HEK293 (cell line): ENCODE results near the gene HSF2BP.

ENCODE experiments used
- CTCF ChIA-PET: fragments of 350-600 bp; formaldehyde crosslinking; extraction: SDS; loops from one replicate; lab custom pipeline; 2021; ENCODE audit warnings: antibody characterized with exemption; lab: Yijun Ruan, JAX
- POLR2A ChIA-PET: fragments of 300-600 bp; formaldehyde crosslinking; extraction: SDS; loops from one replicate; lab custom pipeline; 2020; ENCODE audit warnings: antibody characterized with exemption, inconsistent platforms; lab: Yijun Ruan, JAX
- H3K27ac ChIP-seq: fragments of 200-500 bp; sonication (Bioruptor generic); 2 replicates; pipeline ENCODE4 v1.5.1; 2014; ENCODE audit warnings: low read depth, low read length, control low read depth, inconsistent platforms; ENCODE audit errors: extremely low read depth
- H3K36me3 ChIP-seq, 2 experiments: fragments of 200-500 bp in 1 of 2; sonication (Bioruptor generic) in 1 of 2; 1 replicate in 1 of 2; 2 replicates in 1 of 2; pipeline ENCODE4 v1.5.1; 2014 to 2017; ENCODE audit warnings: inconsistent platforms in 2 of 2, low read length in 2 of 2; ENCODE audit not compliant: control insufficient read depth in 2 of 2, insufficient read depth in 1 of 2
- H3K4me1 ChIP-seq: fragments of 200-500 bp; sonication (Bioruptor generic); 2 replicates; pipeline ENCODE4 v1.5.1; 2014; ENCODE audit warnings: mild to moderate bottlenecking, low read length, inconsistent platforms; ENCODE audit not compliant: control insufficient read depth, insufficient read depth
- H3K4me3 ChIP-seq: 2 replicates; pipeline ENCODE4 v1.5.1; 2011; ENCODE audit warnings: low read depth, mild to moderate bottlenecking, control low read depth, low read length, moderate library complexity
- H3K9me3 ChIP-seq: fragments of 200-500 bp; sonication (Bioruptor generic); 2 replicates; pipeline ENCODE4 v1.5.1; 2014; ENCODE audit warnings: low read depth, low read length, inconsistent platforms; ENCODE audit not compliant: control insufficient read depth, insufficient read depth
- CTCF ChIP-seq: fragments of 450-650 bp; formaldehyde crosslinking; IDR thresholded peaks from 2 replicates; pipeline ENCODE4 v1.5.1; 2016; ENCODE audit warnings: missing biosample characterization, missing genetic modification characterization
- GFI1B ChIP-seq: fragments of 450-650 bp; formaldehyde crosslinking; IDR thresholded peaks from 2 replicates; pipeline ENCODE4 v1.5.1; 2016; ENCODE audit warnings: missing biosample characterization, missing genetic modification characterization
- HOXA7 ChIP-seq: sonication (generic); formaldehyde crosslinking; IDR thresholded peaks from 2 replicates; pipeline ENCODE4 v1.8.1; 2022; ENCODE audit warnings: missing genetic modification reagents, borderline replicate concordance
- KLF10 ChIP-seq: fragments of 450-650 bp; IDR thresholded peaks from 2 replicates; pipeline ENCODE4 v1.5.1; 2018; ENCODE audit warnings: missing biosample characterization, mild to moderate bottlenecking, missing genetic modification characterization
- KLF17 ChIP-seq: fragments of 450-650 bp; formaldehyde crosslinking; IDR thresholded peaks from 2 replicates; pipeline ENCODE4 v1.5.1; 2016; ENCODE audit warnings: missing biosample characterization, missing genetic modification characterization
- OSR2 ChIP-seq: fragments of 450-650 bp; formaldehyde crosslinking; IDR thresholded peaks from 2 replicates; pipeline ENCODE4 v1.5.1; 2016; ENCODE audit warnings: missing biosample characterization, missing genetic modification characterization
- REPIN1 ChIP-seq: fragments of 450-650 bp; formaldehyde crosslinking; IDR thresholded peaks from 2 replicates; pipeline ENCODE4 v1.5.1; 2017; ENCODE audit warnings: missing biosample characterization, missing genetic modification characterization, low read depth
- WT1 ChIP-seq: fragments of 450-650 bp; formaldehyde crosslinking; IDR thresholded peaks from 2 replicates; pipeline ENCODE4 v1.5.1; 2016; ENCODE audit warnings: missing biosample characterization, missing genetic modification characterization
- YY1 ChIP-seq: fragments of 450-650 bp; formaldehyde crosslinking; IDR thresholded peaks from 2 replicates; pipeline ENCODE4 v1.5.1; 2018; ENCODE audit warnings: missing biosample characterization, missing genetic modification characterization
- ZBTB21 ChIP-seq: fragments of 450-650 bp; formaldehyde crosslinking; IDR thresholded peaks from 2 replicates; pipeline ENCODE4 v1.5.1; 2017; ENCODE audit warnings: missing biosample characterization, missing genetic modification characterization
- ZFP37 ChIP-seq: fragments of 450-650 bp; formaldehyde crosslinking; IDR thresholded peaks from 2 replicates; pipeline ENCODE4 v1.5.1; 2016; ENCODE audit warnings: missing biosample characterization, missing genetic modification characterization
- ZFP69B ChIP-seq: fragments of 450-650 bp; formaldehyde crosslinking; IDR thresholded peaks from 2 replicates; pipeline ENCODE4 v1.5.1; 2016; ENCODE audit warnings: missing biosample characterization, missing genetic modification characterization
- ZNF202 ChIP-seq: fragments of 450-650 bp; formaldehyde crosslinking; IDR thresholded peaks from 2 replicates; pipeline ENCODE4 v1.5.1; 2016; ENCODE audit warnings: missing biosample characterization, missing genetic modification characterization, borderline replicate concordance
- ZNF518A ChIP-seq: fragments of 450-650 bp; formaldehyde crosslinking; conservative IDR thresholded peaks from 2 replicates; pipeline ENCODE4 v1.5.1; 2016; ENCODE audit warnings: low read depth, missing biosample characterization, missing genetic modification characterization
- ZNF521 ChIP-seq: fragments of 450-650 bp; formaldehyde crosslinking; IDR thresholded peaks from 2 replicates; pipeline ENCODE4 v1.5.1; 2017; ENCODE audit warnings: missing biosample characterization, mild to moderate bottlenecking, missing genetic modification characterization
- ZNF596 ChIP-seq: fragments of 450-650 bp; IDR thresholded peaks from 2 replicates; pipeline ENCODE4 v1.5.0; 2018; ENCODE audit warnings: missing biosample characterization, mild to moderate bottlenecking, missing genetic modification characterization, moderate library complexity
- ZSCAN23 ChIP-seq: fragments of 450-650 bp; formaldehyde crosslinking; IDR thresholded peaks from 2 replicates; pipeline ENCODE4 v1.5.1; 2016; ENCODE audit warnings: missing biosample characterization, missing genetic modification characterization
- ZXDB ChIP-seq: fragments of 450-650 bp; formaldehyde crosslinking; IDR thresholded peaks from 2 replicates; pipeline ENCODE4 v1.5.1; 2016; ENCODE audit warnings: missing biosample characterization, missing genetic modification characterization
- TF ChIP-seq, protein P1 (sequence below): fragments of 450-650 bp; formaldehyde crosslinking; IDR thresholded peaks from 2 replicates; pipeline ENCODE4 v1.5.1; 2016; ENCODE audit warnings: missing biosample characterization, missing genetic modification characterization
- TF ChIP-seq, protein P2 (sequence below): fragments of 450-650 bp; formaldehyde crosslinking; IDR thresholded peaks from 2 replicates; pipeline ENCODE4 v1.5.1; 2016; ENCODE audit warnings: missing biosample characterization, missing genetic modification characterization
- TF ChIP-seq, protein P3 (sequence below): fragments of 450-650 bp; IDR thresholded peaks from 2 replicates; pipeline ENCODE4 v1.5.1; 2018; ENCODE audit warnings: missing biosample characterization, mild to moderate bottlenecking, missing genetic modification characterization

HSF2BP gene

GRCh38 chr21:43659136-43660000, at the start of gene HSF2BP, which contains the start of gene RRP1B:
Gene HSF2BP, minus strand, starts transcription at chr21:43659488. Its CDS starts 1,392 bp downstream, at chr21:43658096.
Gene RRP1B, plus strand, starts transcription at chr21:43659560. Its CDS starts 105 bp downstream, at chr21:43659665.
- Histone ChIP-seq H3K4me3 (peak within 1 kb of the TSS; percentile 87), H3K36me3 (peaks cover 18 to 33% of the 10 kb centered on the region in 2 experiments), H3K9me3 (no peaks in the 10 kb centered on the region), H3K4me1 (peaks cover 9% of the 10 kb centered on the region; the same call in 1 of the 2 replicates), H3K27ac (peak within 1 kb of the TSS; percentile 84)
- ChIA-PET POLR2A (interaction anchor here (1.1 to 1.4 kb wide), 3 partner anchors 14 to 69 kb away, joined by 3 to 5 read pairs (median 3); no protein-coding TSS in a partner anchor), CTCF (interaction anchor here (1.0 kb wide), 1 partner anchor 13 kb away, joined by 3 read pairs; no protein-coding TSS in a partner anchor)
- TF ChIP-seq HOXA7 (CRISPR knock-in tag) (0 out of 2 replicates have a peak, but pooled peaks have one; percentile 46), ZNF202 (tag by site-specific recombination) (no peak), ZSCAN23 (tag by site-specific recombination) (peak; percentile 62; the same call in 1 of the 2 replicates), KLF10 (tag by site-specific recombination) (peak; percentile 70; the same call in 1 of the 2 replicates), ZNF521 (no peak), ZNF596 (tag by site-specific recombination) (no peak; the same call in 1 of the 2 replicates), OSR2 (no peak), GFI1B (tag by site-specific recombination) (no peak), ZXDB (tag by site-specific recombination) (peak; percentile 81), CTCF (tag by site-specific recombination) (peak; percentile 20; the same call in 1 of the 2 replicates), WT1 (tag by site-specific recombination) (peak; percentile 31; the same call in 1 of the 2 replicates), ZFP37 (tag by site-specific recombination) (no peak), KLF17 (tag by site-specific recombination) (0 out of 2 replicates have a peak, but pooled peaks have one; percentile 68), YY1 (tag by site-specific recombination) (peak; percentile 46), ZNF518A (tag by site-specific recombination) (no peak; the same call in 1 of the 2 replicates), REPIN1 (peak; percentile 65; the same call in 1 of the 2 replicates), ZFP69B (tag by site-specific recombination) (peak; percentile 78; the same call in 1 of the 2 replicates), ZBTB21 (tag by site-specific recombination) (peak; percentile 55)
- TF ChIP-seq, protein P1, sequence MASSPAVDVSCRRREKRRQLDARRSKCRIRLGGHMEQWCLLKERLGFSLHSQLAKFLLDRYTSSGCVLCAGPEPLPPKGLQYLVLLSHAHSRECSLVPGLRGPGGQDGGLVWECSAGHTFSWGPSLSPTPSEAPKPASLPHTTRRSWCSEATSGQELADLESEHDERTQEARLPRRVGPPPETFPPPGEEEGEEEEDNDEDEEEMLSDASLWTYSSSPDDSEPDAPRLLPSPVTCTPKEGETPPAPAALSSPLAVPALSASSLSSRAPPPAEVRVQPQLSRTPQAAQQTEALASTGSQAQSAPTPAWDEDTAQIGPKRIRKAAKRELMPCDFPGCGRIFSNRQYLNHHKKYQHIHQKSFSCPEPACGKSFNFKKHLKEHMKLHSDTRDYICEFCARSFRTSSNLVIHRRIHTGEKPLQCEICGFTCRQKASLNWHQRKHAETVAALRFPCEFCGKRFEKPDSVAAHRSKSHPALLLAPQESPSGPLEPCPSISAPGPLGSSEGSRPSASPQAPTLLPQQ, result peak; percentile 88
- TF ChIP-seq, protein P2, sequence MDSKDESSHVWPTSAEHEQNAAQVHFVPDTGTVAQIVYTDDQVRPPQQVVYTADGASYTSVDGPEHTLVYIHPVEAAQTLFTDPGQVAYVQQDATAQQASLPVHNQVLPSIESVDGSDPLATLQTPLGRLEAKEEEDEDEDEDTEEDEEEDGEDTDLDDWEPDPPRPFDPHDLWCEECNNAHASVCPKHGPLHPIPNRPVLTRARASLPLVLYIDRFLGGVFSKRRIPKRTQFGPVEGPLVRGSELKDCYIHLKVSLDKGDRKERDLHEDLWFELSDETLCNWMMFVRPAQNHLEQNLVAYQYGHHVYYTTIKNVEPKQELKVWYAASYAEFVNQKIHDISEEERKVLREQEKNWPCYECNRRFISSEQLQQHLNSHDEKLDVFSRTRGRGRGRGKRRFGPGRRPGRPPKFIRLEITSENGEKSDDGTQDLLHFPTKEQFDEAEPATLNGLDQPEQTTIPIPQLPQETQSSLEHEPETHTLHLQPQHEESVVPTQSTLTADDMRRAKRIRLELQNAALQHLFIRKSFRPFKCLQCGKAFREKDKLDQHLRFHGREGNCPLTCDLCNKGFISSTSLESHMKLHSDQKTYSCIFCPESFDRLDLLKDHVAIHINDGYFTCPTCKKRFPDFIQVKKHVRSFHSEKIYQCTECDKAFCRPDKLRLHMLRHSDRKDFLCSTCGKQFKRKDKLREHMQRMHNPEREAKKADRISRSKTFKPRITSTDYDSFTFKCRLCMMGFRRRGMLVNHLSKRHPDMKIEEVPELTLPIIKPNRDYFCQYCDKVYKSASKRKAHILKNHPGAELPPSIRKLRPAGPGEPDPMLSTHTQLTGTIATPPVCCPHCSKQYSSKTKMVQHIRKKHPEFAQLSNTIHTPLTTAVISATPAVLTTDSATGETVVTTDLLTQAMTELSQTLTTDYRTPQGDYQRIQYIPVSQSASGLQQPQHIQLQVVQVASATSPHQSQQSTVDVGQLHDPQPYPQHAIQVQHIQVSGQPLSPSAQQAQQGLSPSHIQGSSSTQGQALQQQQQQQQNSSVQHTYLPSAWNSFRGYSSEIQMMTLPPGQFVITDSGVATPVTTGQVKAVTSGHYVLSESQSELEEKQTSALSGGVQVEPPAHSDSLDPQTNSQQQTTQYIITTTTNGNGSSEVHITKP (tag by site-specific recombination), result peak; percentile 78
- TF ChIP-seq, protein P3, sequence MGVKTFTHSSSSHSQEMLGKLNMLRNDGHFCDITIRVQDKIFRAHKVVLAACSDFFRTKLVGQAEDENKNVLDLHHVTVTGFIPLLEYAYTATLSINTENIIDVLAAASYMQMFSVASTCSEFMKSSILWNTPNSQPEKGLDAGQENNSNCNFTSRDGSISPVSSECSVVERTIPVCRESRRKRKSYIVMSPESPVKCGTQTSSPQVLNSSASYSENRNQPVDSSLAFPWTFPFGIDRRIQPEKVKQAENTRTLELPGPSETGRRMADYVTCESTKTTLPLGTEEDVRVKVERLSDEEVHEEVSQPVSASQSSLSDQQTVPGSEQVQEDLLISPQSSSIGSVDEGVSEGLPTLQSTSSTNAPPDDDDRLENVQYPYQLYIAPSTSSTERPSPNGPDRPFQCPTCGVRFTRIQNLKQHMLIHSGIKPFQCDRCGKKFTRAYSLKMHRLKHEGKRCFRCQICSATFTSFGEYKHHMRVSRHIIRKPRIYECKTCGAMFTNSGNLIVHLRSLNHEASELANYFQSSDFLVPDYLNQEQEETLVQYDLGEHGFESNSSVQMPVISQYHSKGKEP, result peak; percentile 76
